ENCODE results near the gene AK9.
"Not testable (repeated sequence)": the region's sequence is repeated elsewhere in the genome, so short reads cannot be mapped to it uniquely, and the experiment has no call there.

- not testable (repeated sequence) for TF ChIP-seq NFYB (IDR thresholded peaks at IDR 0.05; ENCODE audit: extremely low read depth, insufficient read length); ZNF134 (CRISPR knock-in tag; conservative IDR thresholded peaks at IDR 0.05); CTCF (IDR thresholded peaks at IDR 0.05 in 2 of 3, conservative IDR thresholded peaks at IDR 0.05 in 1 of 3; ENCODE audit: insufficient read depth in 2 of 3, low read depth in 1 of 3, low read length in 3 of 3); ZNF232 (CRISPR knock-in tag; IDR thresholded peaks at IDR 0.05); CGGBP1 (CRISPR knock-in tag; IDR thresholded peaks at IDR 0.05); NCOR1 (IDR thresholded peaks at IDR 0.05)
Measured at GRCh38 chr6:109519647-109520046, 171.4 kb downstream of the AK9 start.

All from K562 (cell line).